SH-SY5Y (cell line): ENCODE data around the gene ARHGEF28.

Experiments used
- GATA2 ChIP-seq: IDR thresholded peaks from 2 replicates; pipeline ENCODE4 v1.6.1; 2011; ENCODE audit warnings: mild to moderate bottlenecking, low read depth, low read length
- GATA3 ChIP-seq: IDR thresholded peaks from 2 replicates; pipeline ENCODE4 v1.6.1; 2011; ENCODE audit warnings: low read depth, mild to moderate bottlenecking, low read length, moderate library complexity

GRCh38 chr5:73670731-73671130 is 44.7 kb downstream of the ARHGEF28 start:
- TF ChIP-seq GATA2, result no peak
- no peak for TF ChIP-seq GATA3
